B cell (primary cell): Measurements from ENCODE around the gene ULBP2. TPM values are rescaled to one million over a fixed set of nuclear protein-coding genes. Genes with fewer than 3 reads are reported as not detected.

Experiments
- ATAC-seq: fragments of 200-7000 bp; cut with Tn5 transposase; one replicate; pipeline ENCODE4 v1.10.0; 2021; ENCODE audit warnings: low read depth, mild to moderate bottlenecking, moderate number of reproducible peaks, moderate library complexity
- CTCF ChIA-PET: fragments of 350-600 bp; sonication (Branson Sonifier 250); formaldehyde crosslinking; loops from one replicate; lab custom pipeline; 2021; ENCODE audit warnings: antibody characterized with exemption, inconsistent platforms; lab: Charles Lee
- POLR2A ChIA-PET: fragments of 350-600 bp; sonication (Branson Sonifier 250); formaldehyde crosslinking; loops from one replicate; lab custom pipeline; 2021; ENCODE audit warnings: antibody characterized with exemption; lab: Charles Lee
- DNase-seq: peaks from one replicate; pipeline ENCODE4 v3.0.0; 2013
- H2AFZ ChIP-seq: 2 replicates; pipeline ENCODE4 v1.6.1; 2012; ENCODE audit warnings: mild to moderate bottlenecking, low read depth, low read length; ENCODE audit not compliant: insufficient read depth, poor library complexity, severe bottlenecking
- H3K27ac ChIP-seq, 2 donors: 1 replicate in 1 of 2; 2 replicates in 1 of 2; pipeline ENCODE4 v1.5.1; 2012 to 2013; ENCODE audit warnings: low read length in 2 of 2, mild to moderate bottlenecking in 2 of 2, moderate library complexity in 1 of 2
- H3K27me3 ChIP-seq, 4 experiments: fragments of 200-600 bp in 1 of 4; sonication (generic) in 1 of 4; replicated peaks in 1 of 4; 1 replicate in 2 of 4; 2 replicates in 2 of 4; pipeline versions ENCODE4 v1.6.1 to v1.7.0; 2013 to 2016; ENCODE audit warnings: low read length in 3 of 4, mild to moderate bottlenecking in 2 of 4, mixed read lengths in 1 of 4, moderate library complexity in 1 of 4; ENCODE audit not compliant: insufficient read depth in 4 of 4, control insufficient read depth in 3 of 4; ENCODE audit errors: control extremely low read depth in 1 of 4
- H3K36me3 ChIP-seq, 2 experiments: replicated peaks in 1 of 2; 1 replicate in 1 of 2; 2 replicates in 1 of 2; pipeline versions ENCODE4 v1.6.1 to v1.7.1; 2013; ENCODE audit warnings: low read length in 1 of 2; ENCODE audit not compliant: insufficient read depth in 2 of 2, control insufficient read depth in 1 of 2; ENCODE audit errors: control extremely low read depth in 1 of 2, extremely low read depth in 1 of 2
- H3K4me1 ChIP-seq, 2 donors: fragments of 200-600 bp in 1 of 2; sonication (generic) in 1 of 2; 1 replicate in 1 of 2; 2 replicates in 1 of 2; pipeline versions ENCODE4 v1.5.1 to v1.6.1; 2013 to 2017; ENCODE audit warnings: low read length in 2 of 2; ENCODE audit not compliant: control insufficient read depth in 2 of 2, insufficient read depth in 2 of 2
- H3K4me2 ChIP-seq: replicated peaks from 2 replicates; pipeline ENCODE3; 2012; ENCODE audit warnings: mild to moderate bottlenecking, low read depth, low read length; ENCODE audit not compliant: poor library complexity, severe bottlenecking
- H3K4me3 ChIP-seq, 5 experiments: fragments of 200-600 bp in 1 of 5; sonication (generic) in 1 of 5; 1 replicate in 3 of 5; 2 replicates in 2 of 5; pipeline versions ENCODE4 v1.5.1 to v1.7.0; 2011 to 2016; ENCODE audit warnings: low read length in 4 of 5, mild to moderate bottlenecking in 4 of 5, low read depth in 2 of 5, control low read depth in 1 of 5, moderate library complexity in 1 of 5; ENCODE audit not compliant: insufficient read depth in 1 of 5; ENCODE audit errors: control extremely low read depth in 1 of 5, extremely low read depth in 1 of 5
- H3K79me2 ChIP-seq: fragments of 200-600 bp; sonication (generic); one replicate; pipeline ENCODE4 v1.6.0; 2016; ENCODE audit warnings: low read length; ENCODE audit not compliant: control insufficient read depth, insufficient read depth
- H3K9ac ChIP-seq: fragments of 200-600 bp; sonication (generic); 2 replicates; pipeline ENCODE4 v1.6.1; 2017; ENCODE audit warnings: mild to moderate bottlenecking, low read length, moderate library complexity
- H3K9me3 ChIP-seq, 3 donors: one replicate each; pipeline versions ENCODE4 v1.6.1 to v1.7.1; 2013; ENCODE audit warnings: low read length in 2 of 3; ENCODE audit not compliant: control insufficient read depth in 2 of 3, insufficient read depth in 1 of 3; ENCODE audit errors: control extremely low read depth in 1 of 3
- H4K20me1 ChIP-seq: 2 replicates; pipeline ENCODE4 v1.6.0; 2012; ENCODE audit warnings: mild to moderate bottlenecking, low read length; ENCODE audit not compliant: insufficient read depth, control insufficient read depth, poor library complexity, severe bottlenecking
- H3K27ac Mint-ChIP-seq: one replicate; pipeline ENCODE4 v1.8.0; 2021; ENCODE audit warnings: mixed read lengths
- H3K27me3 Mint-ChIP-seq: one replicate; pipeline ENCODE4 v1.8.0; 2021; ENCODE audit warnings: mixed read lengths
- H3K4me1 Mint-ChIP-seq: one replicate; pipeline ENCODE4 v1.8.0; 2021; ENCODE audit warnings: mixed read lengths
- H3K4me3 Mint-ChIP-seq: one replicate; pipeline ENCODE4 v1.8.0; 2021; ENCODE audit warnings: mixed read lengths
- H3K9me3 Mint-ChIP-seq: one replicate; pipeline ENCODE4 v1.8.0; 2022; ENCODE audit warnings: mixed read lengths; ENCODE audit not compliant: insufficient read depth
- CTCF ChIP-seq: fragments of 200-600 bp; IDR thresholded peaks from one replicate; pipeline ENCODE4 v1.8.0; 2022; ENCODE audit warnings: antibody characterized with exemption, mild to moderate bottlenecking
- EZH2 ChIP-seq: IDR thresholded peaks from 2 replicates; pipeline ENCODE4 v1.6.1; 2012; ENCODE audit warnings: borderline replicate concordance, low read depth, mild to moderate bottlenecking, moderate library complexity, low read length; ENCODE audit not compliant: insufficient read depth, poor library complexity, severe bottlenecking
- WGBS: methylation state at CpG from one replicate; pipeline ENCODE4 v1.1.5; 2013; ENCODE audit warnings: missing lambda C conversion rate; ENCODE audit not compliant: insufficient coverage; 5-methylcytosine and 5-hydroxymethylcytosine counted together
- intact Hi-C: fragments of 100-400 bp; cut with micrococcal nuclease; formaldehyde crosslinking; loops from one replicate; pipeline ENCODE4 v1.10.0; 2022
- polyA plus RNA-seq: library from polyadenylated mRNA; depleted of rRNA; stranded (reverse); fragments of >200 nt; gene quantifications from 2 replicates; pipeline ENCODE4 v1.2.3, GENCODE V29; 2012
- total RNA-seq, 2 donors: library from RNA; stranded (reverse); fragments of 120-200 nt in 1 of 2; gene quantifications; 1 replicate in 1 of 2; 2 replicates in 1 of 2; pipeline versions ENCODE4 v1.2.3 to v1.2.4, GENCODE V29; 2013 to 2022

Gene ULBP2
- total and polyA plus RNA-seq, 2 donors (not counting 1 experiment from before 2014, with no cell fraction given) = 0.31 TPM; not detected in 1

GRCh38 chr6:149990212-149990660, 48.4 kb downstream of the ULBP2 start:
- peak overlapping the region; percentile 71 for H3K9ac ChIP-seq
- peaks cover 0 to 84% (median 67%) of the 10 kb centered on the region in 4 experiments for H3K27me3 ChIP-seq
- H3K9me3 Mint-ChIP-seq = no peaks in the 10 kb centered on the region
- H3K4me1 ChIP-seq = peaks cover 29 to 38% of the 10 kb centered on the region in 2 donors
- H3K4me3 Mint-ChIP-seq = peak overlapping the region; percentile 90
- H4K20me1 ChIP-seq = peaks cover 5% of the 10 kb centered on the region
- H3K9me3 ChIP-seq = peaks cover 0 to 36% (median 13%) of the 10 kb centered on the region in 3 donors
- DNase-seq (no peak), ATAC-seq (no peak)
- intact Hi-C loops = loop anchor here (1.0 to 2.0 kb wide), 2 partner anchors 15 to 26 kb away; no protein-coding TSS in a partner anchor
- peak; percentile 40 for TF ChIP-seq EZH2
- TF ChIP-seq CTCF = no peak
- H3K4me3 ChIP-seq = peak overlapping the region in 3 of 5 experiments; percentile 55 to 68 (median 63)
- H3K27ac Mint-ChIP-seq = no peak overlapping the region
- WGBS = 8% methylated on average over 30 of the region's 32 CpGs
- H3K27me3 Mint-ChIP-seq = peaks cover 79% of the 10 kb centered on the region
- CTCF ChIA-PET = interaction anchor here (0.6 to 2.4 kb wide), 5 partner anchors 27 to 274 kb away, joined by 3 to 8 read pairs (median 4); no protein-coding TSS in a partner anchor
- no peaks in the 10 kb centered on the region for H3K79me2 ChIP-seq
- no peaks in the 10 kb centered on the region for H3K36me3 ChIP-seq
- H3K27ac ChIP-seq = no peak overlapping the region
- H3K4me1 Mint-ChIP-seq = peaks cover 31% of the 10 kb centered on the region
- H2AFZ ChIP-seq = peak overlapping the region; percentile 75
- POLR2A ChIA-PET = no interaction called here
- peak overlapping the region; percentile 99 for H3K4me2 ChIP-seq
